HPDE6-E6E7 (cell line): ENCODE measurements around the gene EDNRB.
"Not testable (repeated sequence)": the region's sequence is repeated elsewhere in the genome, so short reads cannot be mapped to it uniquely, and the experiment has no call there.

Experiments
- DNase-seq: peaks from one replicate; pipeline ENCODE4 v3.0.0; 2011; ENCODE audit warnings: missing footprints; ENCODE audit errors: extremely low spot score

EDNRB gene

DNA sequence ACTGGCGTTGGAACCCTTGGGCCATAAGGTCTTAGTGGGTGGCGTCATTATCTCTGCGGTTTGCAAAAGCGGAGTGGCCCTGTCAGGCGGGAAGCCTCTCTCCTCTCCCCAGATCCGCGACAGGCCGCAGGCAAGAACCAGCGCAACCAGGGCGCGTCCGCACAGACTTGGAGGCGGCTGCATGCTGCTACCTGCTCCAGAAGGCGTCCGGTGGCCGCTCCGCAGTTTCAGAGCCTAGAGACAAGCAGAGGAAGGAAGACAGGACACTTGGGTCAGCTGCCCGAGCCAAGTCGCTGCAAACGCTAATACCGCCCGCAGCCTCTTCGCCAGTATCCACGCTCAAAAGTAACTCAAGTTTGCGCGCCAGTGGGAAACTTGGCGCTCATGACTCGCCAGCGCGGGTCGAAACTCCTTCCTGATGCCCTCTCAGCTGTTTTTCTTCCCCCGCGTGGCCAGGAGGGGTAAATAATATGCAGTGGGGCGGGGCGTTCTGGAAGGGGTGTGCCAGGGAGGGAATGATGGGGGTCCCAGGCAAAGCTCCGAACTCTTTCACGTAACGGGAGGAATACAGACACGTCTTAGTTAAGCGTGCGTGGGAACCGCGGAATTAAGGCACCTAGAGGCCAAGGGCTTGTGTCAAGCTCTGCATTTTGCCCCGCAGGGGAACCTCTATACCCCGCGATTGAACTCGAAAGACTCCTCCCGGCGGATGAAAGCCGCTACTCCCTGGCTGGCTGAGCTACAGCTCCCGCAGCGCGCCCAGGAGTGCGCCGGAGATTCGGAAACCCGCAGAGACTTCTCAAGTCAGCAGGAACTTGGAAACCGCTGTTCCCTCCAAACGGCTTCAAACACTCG is at the start of gene EDNRB:
Gene EDNRB (minus strand): TSS at position 441 of the 855 bp plus-strand sequence. CDS start 258 bp downstream, at position 183.
- peak; percentile 22 for DNase-seq

DNA sequence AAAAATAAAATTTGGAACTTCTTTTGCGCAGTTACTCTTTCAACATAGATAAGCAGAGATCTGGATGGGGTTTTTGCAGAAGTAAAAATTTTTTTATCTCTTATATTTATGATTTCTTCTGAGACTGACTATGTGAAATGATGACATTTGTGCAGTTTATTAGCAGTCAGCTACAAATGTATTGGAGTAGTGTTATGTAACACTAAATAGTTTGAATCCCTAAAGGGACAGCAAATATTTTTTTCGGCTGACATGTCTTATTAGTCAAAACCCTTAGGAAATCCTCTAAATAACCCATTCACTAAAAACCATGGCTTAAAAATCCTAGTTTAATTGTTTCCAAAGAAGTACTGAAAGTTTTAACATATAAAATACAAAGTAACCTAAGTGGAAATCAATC is 48.0 kb upstream of the EDNRB start:
- DNase-seq: no peak

DNA sequence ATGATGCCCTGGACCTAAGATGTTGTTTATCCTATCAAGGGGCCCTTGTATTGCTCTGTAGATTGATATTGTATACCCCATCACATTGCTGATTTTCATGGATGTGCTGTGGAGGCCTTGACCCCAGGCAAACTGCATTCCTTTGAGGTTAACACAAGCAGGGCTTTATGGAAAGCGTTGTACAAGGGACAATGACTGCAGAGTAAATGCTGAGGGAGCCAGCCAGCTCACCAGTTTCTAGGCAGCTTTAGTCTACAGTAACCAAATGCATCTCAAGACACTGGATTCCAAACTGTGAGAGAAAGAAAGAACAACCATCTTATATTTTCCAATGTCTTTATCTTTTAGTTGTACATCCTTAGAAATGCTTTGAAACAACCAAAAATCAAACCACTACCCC is 34.1 kb upstream of the EDNRB start:
- DNase-seq: no peak

DNA sequence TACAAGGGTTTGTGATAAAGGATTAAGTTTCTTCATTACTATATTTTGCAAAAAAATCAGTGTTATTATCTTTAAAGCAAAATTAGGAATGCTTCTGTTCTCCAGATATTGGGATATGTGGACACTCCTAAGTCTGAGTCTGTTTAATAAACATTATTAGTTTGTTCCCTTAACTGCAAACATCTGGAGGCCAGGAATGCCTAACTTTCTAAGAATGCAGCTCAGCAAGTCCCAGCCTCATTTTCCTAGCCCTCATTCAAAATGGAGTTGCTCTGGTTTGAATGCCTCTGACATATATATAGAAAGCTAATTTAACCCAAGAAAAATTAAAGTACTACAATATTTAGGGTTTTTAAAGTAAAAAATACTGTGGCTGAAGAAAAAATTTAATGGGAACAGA is 33.6 kb upstream of the EDNRB start:
- DNase-seq: no peak

DNA sequence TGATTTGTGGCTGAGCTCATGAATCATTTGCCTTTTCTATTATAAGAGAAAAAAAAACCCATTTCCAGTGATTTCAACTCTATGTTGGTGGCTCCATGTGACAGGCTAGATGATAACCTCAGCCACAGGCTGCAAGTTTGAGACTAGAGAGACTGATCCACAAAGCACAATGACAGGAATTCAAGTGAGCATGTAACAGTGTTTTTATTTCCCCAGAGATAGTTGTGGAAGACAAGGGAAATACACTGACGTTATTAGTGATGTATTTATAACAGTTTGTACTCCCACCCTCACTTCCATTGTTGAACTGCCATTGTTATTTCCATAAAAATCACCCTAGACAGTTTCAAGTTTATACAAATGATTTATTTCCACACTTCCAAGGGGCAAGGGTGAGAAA is 27.9 kb upstream of the EDNRB start:
- no peak for DNase-seq

DNA sequence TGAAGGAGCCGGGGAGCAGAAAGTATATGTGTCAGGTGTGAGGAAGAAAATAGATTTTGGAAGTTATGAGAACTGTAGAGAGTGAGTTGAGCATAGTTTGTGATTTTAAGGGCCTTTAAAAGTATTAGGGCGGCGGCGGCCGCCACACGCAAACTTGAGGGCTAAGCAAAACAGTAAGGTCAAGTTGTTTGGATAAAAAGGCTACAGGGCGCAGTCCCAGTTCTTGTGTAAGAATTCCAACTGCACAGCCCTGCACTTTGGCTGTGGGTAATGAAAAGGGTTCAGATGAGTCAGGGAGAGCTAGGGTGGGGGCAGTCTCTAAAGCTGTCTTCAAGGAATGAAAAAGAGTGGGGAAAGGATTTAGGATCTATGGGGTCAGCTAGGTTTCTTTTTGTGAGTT is 16.4 kb upstream of the EDNRB start:
- DNase-seq: not testable (repeated sequence)

DNA sequence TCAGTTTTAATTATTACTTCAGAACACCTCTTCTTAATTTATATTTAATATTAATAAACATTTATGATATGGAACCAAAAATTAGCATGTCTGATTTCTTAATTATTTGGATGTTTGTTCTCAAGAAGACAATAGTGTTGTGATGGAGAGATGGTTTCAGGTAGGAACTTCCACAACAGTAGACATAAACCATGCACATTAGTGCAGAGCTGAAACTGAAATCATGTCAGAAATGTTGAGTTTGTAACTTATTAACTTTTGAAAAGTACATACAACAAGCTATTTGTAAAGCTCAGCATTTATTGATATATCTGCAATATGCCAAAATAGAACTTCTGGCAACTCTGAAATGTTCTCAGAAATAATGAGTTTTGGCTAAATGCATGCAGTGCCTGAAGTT is 11.8 kb upstream of the EDNRB start:
- DNase-seq: no peak

DNA sequence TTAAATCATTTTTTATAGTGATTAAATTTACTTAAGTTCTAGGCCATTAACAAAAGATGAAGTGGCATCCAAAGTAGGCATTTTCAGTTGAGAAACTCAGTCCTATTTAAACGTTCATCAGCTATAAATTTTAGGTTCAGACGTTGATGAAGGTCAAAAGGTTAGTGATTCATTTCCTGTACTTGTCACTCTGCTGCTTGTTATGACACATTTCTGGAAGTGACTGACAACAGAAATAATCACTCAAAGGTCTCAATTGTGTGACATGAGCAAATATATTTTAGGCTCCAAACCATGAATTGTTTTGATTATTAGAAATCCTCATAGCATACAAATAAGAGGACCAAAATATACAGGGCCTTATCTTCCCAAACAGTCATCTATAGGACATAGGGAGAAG is 10.3 kb upstream of the EDNRB start:
- no peak for DNase-seq

DNA sequence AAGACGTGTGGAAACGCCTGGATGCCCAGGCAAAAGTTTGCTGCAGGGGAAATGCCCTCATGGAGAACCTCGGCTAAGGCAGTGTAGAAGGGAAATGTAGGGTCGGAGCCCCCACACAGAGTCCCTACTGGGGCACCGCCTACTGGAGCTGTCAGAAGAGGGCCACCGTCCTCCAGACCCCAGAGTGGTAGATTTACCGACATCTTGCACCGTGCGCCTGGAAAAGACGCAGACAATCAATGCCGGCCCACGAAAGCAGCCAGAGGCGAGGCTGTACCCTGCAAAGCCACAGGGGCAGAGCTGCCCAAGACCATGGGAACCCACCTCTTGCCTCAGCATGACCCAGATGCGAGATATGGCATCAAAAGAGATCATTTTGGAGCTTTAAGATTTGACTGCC is 7.0 kb upstream of the EDNRB start:
- no peak for DNase-seq

DNA sequence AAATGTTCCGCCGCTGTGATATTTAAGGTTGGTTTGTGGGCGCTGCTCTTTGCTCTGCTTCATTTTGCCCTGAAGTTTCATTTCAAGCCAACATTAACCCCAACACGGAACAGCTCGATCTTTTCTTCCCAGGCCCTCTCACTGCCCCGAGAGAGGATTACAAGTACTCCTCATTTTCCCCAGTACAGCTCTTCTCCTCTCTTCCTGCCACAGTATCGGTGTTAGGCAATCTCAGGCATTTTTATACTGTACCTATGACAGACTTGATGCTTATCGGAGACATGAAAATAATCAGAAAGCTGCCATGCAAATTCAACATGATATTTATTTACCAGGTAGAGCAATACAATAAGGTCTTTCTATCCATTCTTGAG is 1.3 kb upstream of the EDNRB start:
- no peak for DNase-seq

DNA sequence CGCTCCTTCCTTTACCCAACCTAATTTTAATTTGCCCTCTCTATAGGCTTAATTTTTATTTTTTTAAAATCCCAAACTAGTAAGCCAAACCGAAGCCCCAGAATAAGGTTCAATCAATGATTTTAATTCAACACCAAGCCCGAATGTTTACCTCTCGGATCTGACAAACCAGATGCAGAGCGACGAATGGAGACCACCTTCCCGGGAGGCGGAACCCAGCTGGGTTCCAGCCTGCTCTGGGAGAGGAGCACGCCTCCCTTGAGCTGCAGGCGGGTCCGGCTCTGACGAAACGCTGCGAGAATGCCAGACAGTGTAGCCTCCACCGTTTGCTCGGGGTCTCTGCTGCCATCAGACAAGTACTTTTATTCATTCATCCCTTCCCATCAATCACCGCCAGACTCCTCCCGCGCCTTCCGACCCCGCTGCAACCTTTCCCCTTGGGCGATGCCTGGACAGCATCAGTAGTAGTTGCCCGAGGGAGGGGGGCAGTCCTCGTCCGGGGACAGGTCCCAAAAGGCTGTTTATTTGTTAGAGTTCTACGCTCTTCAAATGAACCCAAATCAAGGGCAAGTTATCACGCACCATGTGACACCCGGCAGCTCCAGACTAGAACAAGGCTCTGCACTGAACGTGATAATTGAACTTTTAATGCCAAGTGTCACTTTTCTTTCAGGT is 752 bp upstream of the EDNRB start:
- no peak for DNase-seq

DNA sequence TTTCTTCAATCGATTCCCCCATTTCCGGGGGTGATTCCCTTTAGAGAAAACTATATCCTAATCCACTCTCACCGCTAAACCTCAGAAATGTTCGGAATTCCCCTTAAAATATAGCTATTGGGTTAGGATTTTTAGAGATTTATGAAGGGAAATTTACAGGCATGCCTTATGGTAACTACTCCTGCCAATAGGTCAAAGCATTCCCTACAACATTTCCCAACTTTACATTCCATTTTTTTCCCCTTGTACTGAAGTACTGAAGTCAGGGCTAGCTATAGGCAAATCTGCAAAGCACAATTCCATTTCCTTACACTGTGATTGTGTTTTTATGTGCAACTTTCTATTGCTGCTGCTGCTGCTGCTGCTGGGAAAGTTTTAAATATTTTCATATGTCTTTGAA is 2.1 kb downstream of the EDNRB start:
- no peak for DNase-seq

DNA sequence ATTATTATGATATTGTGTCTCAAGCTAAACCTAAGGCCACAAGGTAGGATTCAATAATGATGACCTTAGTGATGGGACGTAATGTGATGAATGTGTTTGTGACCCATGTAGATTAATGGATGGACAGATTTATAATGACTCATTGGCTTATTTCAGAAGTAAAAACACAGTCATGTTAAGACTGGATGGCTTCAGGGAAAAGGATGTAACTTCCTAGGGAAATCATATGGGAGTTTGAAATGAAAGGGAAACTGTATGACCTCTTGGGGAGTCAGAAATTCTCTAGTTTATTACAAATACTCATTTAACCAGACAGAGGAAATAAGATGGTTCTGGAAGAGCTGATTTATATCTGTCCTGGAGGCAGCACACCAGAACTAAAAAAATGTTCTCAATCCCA is 2.9 kb downstream of the EDNRB start:
- DNase-seq: no peak

DNA sequence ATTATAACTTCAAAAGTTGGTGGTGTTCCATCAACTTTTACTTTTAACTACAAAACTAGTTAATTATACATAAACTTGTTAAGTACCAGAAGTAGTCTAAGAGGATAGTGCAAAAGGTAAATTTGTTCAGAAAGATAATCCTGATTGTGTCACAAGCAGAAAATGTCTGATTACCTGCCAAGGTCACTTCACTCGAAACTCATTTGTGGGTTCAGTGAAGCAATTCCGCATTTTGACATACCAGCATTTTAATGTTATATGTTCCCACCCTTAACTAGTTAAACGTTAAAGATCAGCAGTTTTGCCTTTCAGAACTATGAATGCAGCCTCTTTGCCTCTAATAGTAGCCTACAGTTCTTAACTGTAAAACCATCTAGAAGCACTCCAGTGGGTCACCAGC is 5.6 kb downstream of the EDNRB start:
- no peak for DNase-seq

DNA sequence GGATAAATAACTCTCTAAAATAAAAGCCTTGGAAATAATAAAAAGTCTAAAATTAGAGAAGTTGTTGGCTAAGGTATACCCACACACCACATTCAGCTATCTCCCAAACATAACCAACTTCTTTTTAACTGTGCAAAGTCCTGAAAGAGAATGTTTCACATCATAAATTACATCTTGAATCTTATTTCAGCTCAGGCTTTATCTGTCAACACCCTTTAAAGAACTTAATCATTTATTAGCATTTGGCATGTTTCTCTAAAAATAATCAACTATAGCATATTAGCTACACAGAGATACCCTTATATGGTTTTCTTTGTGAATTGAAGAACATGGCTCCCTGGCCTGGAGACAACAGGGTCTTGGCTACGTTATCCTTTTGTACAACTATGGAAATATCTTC is 6.9 kb downstream of the EDNRB start:
- DNase-seq: no peak

DNA sequence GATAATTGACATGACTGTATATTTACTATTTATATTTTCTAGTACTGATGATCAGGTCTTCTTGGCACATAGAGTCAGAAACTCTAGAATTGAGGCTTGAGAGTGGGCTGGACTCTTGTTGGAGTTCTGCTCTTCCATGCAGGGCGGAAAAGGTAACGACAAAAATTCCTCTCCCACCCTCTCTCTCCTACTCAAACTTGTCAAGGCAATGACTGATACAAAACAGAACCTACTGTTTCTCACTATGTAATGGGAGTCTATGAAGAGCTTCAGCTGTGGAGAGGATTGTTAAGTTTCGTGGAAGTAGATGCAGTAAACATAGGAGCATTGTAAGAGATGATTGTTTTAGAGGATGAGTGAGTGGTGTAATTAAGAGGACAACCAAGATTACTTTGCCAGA is 8.8 kb downstream of the EDNRB start:
- DNase-seq: no peak

DNA sequence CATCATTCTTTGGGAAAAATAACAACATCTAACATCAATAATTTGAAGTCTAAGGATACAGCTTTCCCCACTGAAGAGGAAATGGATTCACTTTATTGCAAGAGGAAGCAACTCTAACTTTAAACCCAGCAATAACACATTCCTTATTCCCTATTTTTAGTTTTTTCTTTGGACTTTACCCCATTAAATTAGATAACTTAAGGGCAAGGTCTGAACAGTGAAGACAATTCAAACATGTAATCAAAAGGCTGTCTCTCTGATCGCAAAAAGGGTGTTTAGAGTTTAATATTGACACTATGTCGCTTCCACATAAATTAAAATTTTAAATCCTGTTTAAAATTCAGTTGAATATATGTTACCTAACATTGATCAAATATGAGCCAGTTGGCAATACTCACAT is 10.1 kb downstream of the EDNRB start:
- no peak for DNase-seq

DNA sequence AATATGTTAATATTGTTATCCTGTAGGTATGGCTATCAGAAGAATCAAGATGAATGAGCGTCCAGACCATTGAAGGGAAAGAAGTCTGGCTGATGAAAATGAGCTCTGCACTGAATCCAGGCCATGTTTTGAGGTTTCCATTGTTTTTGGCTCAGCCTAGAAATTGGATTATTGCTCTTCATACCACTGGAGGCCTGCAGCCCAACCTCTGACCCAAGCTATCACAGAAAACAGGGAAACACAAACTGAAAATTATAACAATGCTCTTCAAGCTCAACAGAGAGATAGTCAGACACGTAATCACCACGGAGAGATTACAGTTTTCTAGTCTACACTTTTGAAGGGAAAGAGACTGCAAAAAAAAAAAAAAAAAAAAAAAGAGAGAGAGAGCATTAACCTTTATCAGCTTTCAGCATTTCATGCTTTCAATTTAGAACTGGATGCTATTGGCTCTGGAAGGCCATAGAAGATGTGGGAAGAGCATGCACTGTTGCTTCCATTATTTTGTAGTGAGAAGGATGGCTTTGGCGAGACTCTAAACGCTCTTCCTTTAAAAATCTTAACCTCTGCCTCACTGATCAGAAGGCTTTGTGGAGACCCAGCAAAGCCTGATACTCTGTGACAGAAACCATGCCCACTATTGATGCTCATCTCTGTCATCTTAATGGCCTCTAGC is 10.8 kb downstream of the EDNRB start:
- no peak for DNase-seq

DNA sequence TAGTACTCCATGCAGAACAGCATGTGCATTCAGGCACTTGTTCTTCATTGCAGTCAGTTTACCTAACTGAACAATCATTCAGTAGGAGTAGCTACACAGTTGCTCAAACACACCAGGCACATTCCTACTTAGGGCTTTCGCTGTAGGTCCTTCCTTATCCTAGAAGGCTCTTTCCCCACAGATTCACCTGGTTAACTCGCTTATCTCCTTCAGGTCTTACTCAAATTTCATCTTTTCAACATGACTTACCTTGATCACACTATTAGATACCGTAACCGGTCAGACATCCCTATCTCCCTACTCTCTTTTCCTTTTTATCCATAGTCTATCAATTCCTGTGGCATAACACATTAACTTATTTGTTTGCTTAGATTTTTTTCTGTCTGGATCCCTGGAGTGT is 14.6 kb downstream of the EDNRB start:
- no peak for DNase-seq

DNA sequence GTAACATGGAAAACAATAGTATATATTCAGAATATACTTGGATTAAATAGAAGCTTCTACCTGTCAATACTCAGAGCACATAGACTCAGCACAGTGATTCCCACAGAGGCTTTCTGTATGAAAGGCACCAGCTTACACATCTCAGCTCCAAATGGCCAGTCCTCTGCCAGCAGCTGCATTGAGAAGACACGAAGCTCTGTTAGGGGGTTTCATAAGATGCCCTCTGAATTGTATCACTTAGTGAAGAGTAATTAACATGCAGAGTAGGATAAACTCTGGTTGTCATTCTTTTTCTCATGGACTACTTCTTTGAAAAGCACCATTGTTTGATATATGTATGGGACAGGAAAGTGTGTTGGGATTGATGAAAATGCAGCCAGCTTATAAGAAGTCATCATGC is 15.2 kb downstream of the EDNRB start:
- DNase-seq: no peak

DNA sequence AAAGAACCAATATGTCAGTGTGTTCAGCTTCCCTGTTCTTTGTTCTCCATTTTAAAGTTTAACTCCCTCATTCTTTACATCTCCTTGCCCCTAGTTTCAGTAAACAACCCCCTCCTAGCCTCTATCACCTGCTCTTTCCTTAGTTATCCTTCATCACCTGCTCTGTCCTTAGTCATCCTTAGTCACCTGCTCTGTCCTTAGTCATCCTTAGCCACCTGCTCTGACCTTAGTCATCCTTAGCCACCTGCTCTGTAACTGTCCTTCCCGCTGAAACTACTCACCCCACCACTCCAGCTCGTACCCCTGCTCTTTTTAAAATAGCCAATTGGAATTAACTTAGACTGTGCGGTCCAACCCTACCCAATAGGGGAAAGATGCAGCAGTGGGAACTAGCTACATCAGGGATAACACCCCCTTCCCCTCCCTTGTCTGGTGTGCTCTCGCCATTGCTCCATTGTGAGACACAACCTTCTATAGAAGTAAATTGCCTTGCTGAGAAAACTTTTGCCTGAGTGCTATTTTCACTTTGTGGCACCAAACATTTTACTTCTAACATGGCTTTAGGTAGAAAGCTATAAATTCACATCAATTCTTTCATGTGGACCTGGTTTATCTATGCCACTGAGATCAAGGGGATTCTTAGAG is 16.2 kb downstream of the EDNRB start:
- no peak for DNase-seq

DNA sequence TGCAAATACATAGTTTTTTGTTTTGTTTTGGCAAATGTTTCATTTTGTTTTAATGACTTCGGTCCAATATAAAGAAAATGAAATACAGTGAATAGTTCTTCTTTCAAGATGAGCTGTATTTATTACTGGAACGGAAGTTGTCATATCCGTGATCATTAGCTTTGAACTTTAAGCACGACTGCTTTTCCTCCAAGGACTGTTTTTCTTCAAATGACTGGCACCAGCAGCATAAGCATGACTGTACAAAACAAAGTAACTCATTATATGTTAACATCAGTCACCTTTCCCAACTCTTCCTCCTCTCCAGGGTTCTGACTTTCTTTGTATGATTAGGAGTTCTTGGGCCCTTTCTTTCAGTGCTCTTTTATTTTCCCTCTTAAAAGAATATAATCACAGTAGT is 20.5 kb downstream of the EDNRB start:
- no peak for DNase-seq
